ENCODE data around the gene PILRA.
A peak's percentile ranks its signal among the peaks of the same experiment; 100 is the strongest.

PILRA gene

GRCh38 chr7:100413346-100413745 lies 40.1 kb downstream of the PILRA start:
- DNase-seq (ENCODE audit: low spot score): no peak

- DNase-seq (ENCODE audit: low spot score): no peak
Observed at GRCh38 chr7:100413889-100414288, 40.6 kb downstream of the PILRA start.

- no peak for DNase-seq (ENCODE audit: low spot score)
Observed at GRCh38 chr7:100415448-100415847, 42.2 kb downstream of the PILRA start.

- DNase-seq (ENCODE audit: low spot score): no peak
Observed at GRCh38 chr7:100418930-100419659, 45.8 kb downstream of the PILRA start.

GRCh38 chr7:100419660-100420226 lies 46.5 kb downstream of the PILRA start:
- no peak for DNase-seq (ENCODE audit: low spot score)

- no peak for DNase-seq (ENCODE audit: low spot score)
Observed at GRCh38 chr7:100423315-100423714, 50.0 kb downstream of the PILRA start.

GRCh38 chr7:100425347-100425746 lies 52.1 kb downstream of the PILRA start:
- no peak for DNase-seq (ENCODE audit: low spot score)

- no peak for DNase-seq (ENCODE audit: low spot score)
Observed at GRCh38 chr7:100426516-100426915, 53.2 kb downstream of the PILRA start.

- no peak for DNase-seq (ENCODE audit: low spot score)
Observed at GRCh38 chr7:100427762-100428198, 54.5 kb downstream of the PILRA start.

- DNase-seq (ENCODE audit: low spot score): peak; percentile 95
Observed at GRCh38 chr7:100428199-100428966, 55.1 kb downstream of the PILRA start, which contains the start of gene ZCWPW1. TSS of gene ZCWPW1 (minus strand) at chr7:100428703. CDS start at chr7:100420649, 8,054 bp downstream.

- DNase-seq (ENCODE audit: low spot score): peak; percentile 98
Observed at GRCh38 chr7:100428967-100429636, 55.8 kb downstream of the PILRA start.

GRCh38 chr7:100429637-100430492 lies 56.6 kb downstream of the PILRA start, which contains the start of gene MEPCE:
TSS of gene MEPCE (plus strand) at chr7:100429831. CDS start at chr7:100430019, 188 bp downstream.
- peak; percentile 94 for DNase-seq (ENCODE audit: low spot score)

GRCh38 chr7:100430493-100431285 lies 57.4 kb downstream of the PILRA start:
- DNase-seq (ENCODE audit: low spot score): no peak

- DNase-seq (ENCODE audit: low spot score): no peak
Observed at GRCh38 chr7:100431286-100431735, 58.0 kb downstream of the PILRA start.

- no peak for DNase-seq (ENCODE audit: low spot score)
Observed at GRCh38 chr7:100432053-100432452, 58.8 kb downstream of the PILRA start.

- DNase-seq (ENCODE audit: low spot score): no peak
Observed at GRCh38 chr7:100432621-100433275, 59.5 kb downstream of the PILRA start.

- no peak for DNase-seq (ENCODE audit: low spot score)
Observed at GRCh38 chr7:100433276-100433591, 59.9 kb downstream of the PILRA start.

- no peak for DNase-seq (ENCODE audit: low spot score)
Observed at GRCh38 chr7:100433592-100434296, 60.5 kb downstream of the PILRA start.

Data from kidney capillary endothelial cell (primary cell).